MM.1S (cell line): ENCODE data around the gene CYREN.

Experiments used
- EZH2phosphoT487 ChIP-seq: fragments of 300-600 bp; sonication (generic); IDR thresholded peaks from 2 replicates; pipeline ENCODE4 v1.6.1; 2018; ENCODE audit warnings: antibody characterized with exemption, low read length
- TF ChIP-seq, protein P1 (sequence below): fragments of 300-600 bp; sonication (generic); IDR thresholded peaks from 2 replicates; pipeline ENCODE4 v1.5.1; 2016; ENCODE audit warnings: antibody characterized with exemption, low read length, mixed read lengths

DNA sequence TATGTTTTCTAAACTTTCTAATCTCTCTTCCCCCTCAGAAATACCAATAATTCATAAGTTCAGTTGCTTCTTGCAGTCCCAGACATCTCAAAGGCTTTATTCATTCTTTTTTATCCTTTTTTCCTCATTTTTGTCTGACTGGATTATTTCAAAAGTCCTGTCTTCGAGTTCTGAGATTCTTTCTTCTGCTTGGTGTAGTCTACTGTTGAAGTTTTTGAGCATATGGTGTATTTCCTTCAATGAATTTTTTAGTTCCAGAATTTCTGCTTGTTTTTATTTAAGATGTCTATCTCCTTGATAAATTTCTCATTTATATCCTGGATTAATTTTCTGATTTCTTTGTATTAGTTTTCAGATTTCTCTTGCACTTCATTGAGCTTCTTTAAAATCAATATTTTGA lies 14.2 kb downstream of the CYREN start:
- TF ChIP-seq, protein P1, sequence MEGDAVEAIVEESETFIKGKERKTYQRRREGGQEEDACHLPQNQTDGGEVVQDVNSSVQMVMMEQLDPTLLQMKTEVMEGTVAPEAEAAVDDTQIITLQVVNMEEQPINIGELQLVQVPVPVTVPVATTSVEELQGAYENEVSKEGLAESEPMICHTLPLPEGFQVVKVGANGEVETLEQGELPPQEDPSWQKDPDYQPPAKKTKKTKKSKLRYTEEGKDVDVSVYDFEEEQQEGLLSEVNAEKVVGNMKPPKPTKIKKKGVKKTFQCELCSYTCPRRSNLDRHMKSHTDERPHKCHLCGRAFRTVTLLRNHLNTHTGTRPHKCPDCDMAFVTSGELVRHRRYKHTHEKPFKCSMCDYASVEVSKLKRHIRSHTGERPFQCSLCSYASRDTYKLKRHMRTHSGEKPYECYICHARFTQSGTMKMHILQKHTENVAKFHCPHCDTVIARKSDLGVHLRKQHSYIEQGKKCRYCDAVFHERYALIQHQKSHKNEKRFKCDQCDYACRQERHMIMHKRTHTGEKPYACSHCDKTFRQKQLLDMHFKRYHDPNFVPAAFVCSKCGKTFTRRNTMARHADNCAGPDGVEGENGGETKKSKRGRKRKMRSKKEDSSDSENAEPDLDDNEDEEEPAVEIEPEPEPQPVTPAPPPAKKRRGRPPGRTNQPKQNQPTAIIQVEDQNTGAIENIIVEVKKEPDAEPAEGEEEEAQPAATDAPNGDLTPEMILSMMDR: no peak
- TF ChIP-seq EZH2phosphoT487: no peak
